ENCODE measurements around the gene NUCB2. TPM values are rescaled to one million over a fixed set of nuclear protein-coding genes. Genes with fewer than 3 reads are reported as not detected.

The NUCB2 gene
- total and polyA plus RNA-seq, 2 of the 13 experiments (the other 11 are each of a cell fraction or from before 2014, with no cell fraction given), result 54.2 to 82.4 TPM

- TF ChIP-seq ZMAT3 (CRISPR knock-in tag; conservative IDR thresholded peaks at IDR 0.05), result no peak
- TF ChIP-seq PCBP2 (optimal IDR thresholded peaks at IDR 0.05; ENCODE audit: low read depth, low read length, poor library complexity, severe bottlenecking), result no peak
- TF ChIP-seq ZFP36 (IDR thresholded peaks at IDR 0.05; ENCODE audit: borderline replicate concordance, low read depth, low read length, partially characterized antibody), result no peak
- TF ChIP-seq ZNF552 (CRISPR knock-in tag; IDR thresholded peaks at IDR 0.05; ENCODE audit: borderline replicate concordance), result no peak
- no peak for TF ChIP-seq CHD2 (IDR thresholded peaks at IDR 0.05; ENCODE audit: low read depth, low read length)
- TF ChIP-seq MEIS2 (CRISPR knock-in tag; IDR thresholded peaks at IDR 0.05), result no peak
- peak; percentile 98 for TF ChIP-seq ZNF121 (CRISPR knock-in tag; IDR thresholded peaks at IDR 0.05)
- no peak for TF ChIP-seq ELF1 (CRISPR knock-in tag; IDR thresholded peaks at IDR 0.05)
- no peak for TF ChIP-seq ZNF253 (CRISPR knock-in tag; IDR thresholded peaks at IDR 0.05; ENCODE audit: borderline replicate concordance)
- TF ChIP-seq ZNF274 (CRISPR knock-in tag; IDR thresholded peaks at IDR 0.05), result no peak
- no peak for TF ChIP-seq ARNT2 (CRISPR knock-in tag; IDR thresholded peaks at IDR 0.05; ENCODE audit: low read depth)
- TF ChIP-seq PLRG1 (conservative IDR thresholded peaks at IDR 0.05), result no peak
- TF ChIP-seq SMYD3 (CRISPR knock-in tag; IDR thresholded peaks at IDR 0.05), result no peak
- no peak for TF ChIP-seq NFE2L1 (CRISPR knock-in tag; IDR thresholded peaks at IDR 0.05; ENCODE audit: borderline replicate concordance)
- no peak for TF ChIP-seq IKZF5 (CRISPR knock-in tag; IDR thresholded peaks at IDR 0.05)
- TF ChIP-seq NFKB2 (CRISPR knock-in tag; IDR thresholded peaks at IDR 0.05; ENCODE audit: borderline replicate concordance), result no peak
- peak; percentile 63; the same call in 1 of the 2 replicates for TF ChIP-seq RFX1 (IDR thresholded peaks at IDR 0.05)
Observed at GRCh38 chr11:17273668-17274282, 2.8 kb upstream of the NUCB2 start (continued).
